Thyroid gland (tissue), 4 donors: ENCODE data around the gene MAP3K5. TPM values are rescaled to one million over a fixed set of nuclear protein-coding genes. Genes with fewer than 3 reads are reported as not detected.
"Not testable (repeated sequence)": the region's sequence is repeated elsewhere in the genome, so short reads cannot be mapped to it uniquely, and the experiment has no call there.

Experiments used
- DNase-seq, 2 donors: peaks; one replicate each; pipeline ENCODE4 v3.0.0-alpha.2; 2019
- H3K27ac ChIP-seq, 3 donors: fragments of 200-600 bp; sonication (generic); 1 replicate in 2 of 3; 2 replicates in 1 of 3; pipeline ENCODE4 v1.5.1; 2016 to 2019; ENCODE audit warnings: mild to moderate bottlenecking in 1 of 3, moderate library complexity in 1 of 3
- H3K27me3 ChIP-seq: fragments of 200-600 bp; sonication (generic); one replicate; pipeline ENCODE4 v1.5.1; 2019
- H3K36me3 ChIP-seq, 2 donors: fragments of 200-600 bp; sonication (generic); one replicate each; pipeline ENCODE4 v1.5.1; 2016 to 2019
- H3K4me1 ChIP-seq, 2 donors: fragments of 200-600 bp; sonication (generic); one replicate each; pipeline ENCODE4 v1.5.1; 2017 to 2019
- H3K4me3 ChIP-seq, 3 donors: fragments of 200-600 bp; sonication (generic); replicated peaks in 1 of 3; 1 replicate in 2 of 3; 2 replicates in 1 of 3; pipeline ENCODE4 v1.5.1; 2016; ENCODE audit warnings: mild to moderate bottlenecking in 1 of 3
- H3K9me3 ChIP-seq: fragments of 200-600 bp; sonication (generic); one replicate; pipeline ENCODE4 v1.5.1; 2017
- POLR2A ChIP-seq, 2 donors: fragments of 450-650 bp; IDR thresholded peaks; one replicate each; pipeline ENCODE4 v1.6.1; 2017; ENCODE audit warnings: antibody characterized with exemption in 2 of 2, mild to moderate bottlenecking in 2 of 2, moderate library complexity in 1 of 2
- WGBS, 2 donors: methylation state at CpG; one replicate each; pipeline ENCODE4 v1.1.5; 2017; 5-methylcytosine and 5-hydroxymethylcytosine counted together
- intact Hi-C: fragments of 100-400 bp; cut with DNase I; formaldehyde crosslinking; loops from one replicate; pipeline ENCODE4 v1.15.1; 2023
- total RNA-seq, 4 donors: library from RNA; depleted of rRNA; stranded (reverse); fragments of >200 nt; gene quantifications; one replicate each; pipeline ENCODE4 v1.2.3, GENCODE V29; 2016
- TF ChIP-seq, protein P1 (sequence below), 6 experiments: fragments of 200-600 bp in 3 of 6; fragments of 450-650 bp in 3 of 6; sonication (generic) in 3 of 6; IDR thresholded peaks; one replicate each; pipeline ENCODE4 v1.5.1; 2016 to 2019; ENCODE audit warnings: antibody characterized with exemption in 6 of 6, mild to moderate bottlenecking in 2 of 6, inconsistent platforms in 1 of 6, moderate library complexity in 1 of 6

The MAP3K5 gene
- total RNA-seq, 4 donors from 2014 or later: 28.1 to 68.0 (median 46.5) TPM

- intact Hi-C loops: no loop called here
- Histone ChIP-seq H3K9me3 (no peaks in the 10 kb centered on the region), H3K4me1 (peaks cover under 1 to 18% of the 10 kb centered on the region in 2 donors), H3K4me3 (no peak overlapping the region), H3K27ac (no peak overlapping the region), H3K27me3 (no peaks in the 10 kb centered on the region), H3K36me3 (peaks cover 19 to 28% of the 10 kb centered on the region in 2 donors)
- 73 to 77% methylated on average over 6 of the region's 6 CpGs for WGBS, 2 donors
- DNase-seq: no peak
- TF ChIP-seq, protein P1, sequence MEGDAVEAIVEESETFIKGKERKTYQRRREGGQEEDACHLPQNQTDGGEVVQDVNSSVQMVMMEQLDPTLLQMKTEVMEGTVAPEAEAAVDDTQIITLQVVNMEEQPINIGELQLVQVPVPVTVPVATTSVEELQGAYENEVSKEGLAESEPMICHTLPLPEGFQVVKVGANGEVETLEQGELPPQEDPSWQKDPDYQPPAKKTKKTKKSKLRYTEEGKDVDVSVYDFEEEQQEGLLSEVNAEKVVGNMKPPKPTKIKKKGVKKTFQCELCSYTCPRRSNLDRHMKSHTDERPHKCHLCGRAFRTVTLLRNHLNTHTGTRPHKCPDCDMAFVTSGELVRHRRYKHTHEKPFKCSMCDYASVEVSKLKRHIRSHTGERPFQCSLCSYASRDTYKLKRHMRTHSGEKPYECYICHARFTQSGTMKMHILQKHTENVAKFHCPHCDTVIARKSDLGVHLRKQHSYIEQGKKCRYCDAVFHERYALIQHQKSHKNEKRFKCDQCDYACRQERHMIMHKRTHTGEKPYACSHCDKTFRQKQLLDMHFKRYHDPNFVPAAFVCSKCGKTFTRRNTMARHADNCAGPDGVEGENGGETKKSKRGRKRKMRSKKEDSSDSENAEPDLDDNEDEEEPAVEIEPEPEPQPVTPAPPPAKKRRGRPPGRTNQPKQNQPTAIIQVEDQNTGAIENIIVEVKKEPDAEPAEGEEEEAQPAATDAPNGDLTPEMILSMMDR (IDR thresholded peaks at IDR 0.05): no peak
Measured at GRCh38 chr6:136593748-136594490, 198.4 kb downstream of the MAP3K5 start.

GRCh38 chr6:136592930-136593673, 199.2 kb downstream of the MAP3K5 start:
- no peak for DNase-seq
- Histone ChIP-seq H3K4me1 (peaks cover 0 to 10% of the 10 kb centered on the region in 2 donors), H3K27ac (peak overlapping the region in 1 of 3 donors; percentile 19), H3K36me3 (peaks cover 19 to 28% of the 10 kb centered on the region in 2 donors), H3K9me3 (no peaks in the 10 kb centered on the region), H3K27me3 (no peaks in the 10 kb centered on the region), H3K4me3 (no peak overlapping the region)
- no peak for TF ChIP-seq POLR2A (IDR thresholded peaks at IDR 0.05)
- TF ChIP-seq, protein P1 (IDR thresholded peaks at IDR 0.05): no peak
- 86% methylated on average over 2 of the region's 2 CpGs for WGBS, 2 donors
- intact Hi-C loops: no loop called here

- no peaks in the 10 kb centered on the region for H3K27me3 ChIP-seq
- intact Hi-C loops: no loop called here
- H3K4me3 ChIP-seq: no peak overlapping the region
- peaks cover 0 to 5% of the 10 kb centered on the region in 2 donors for H3K4me1 ChIP-seq
- no peak for TF ChIP-seq POLR2A (IDR thresholded peaks at IDR 0.05)
- TF ChIP-seq, protein P1 (IDR thresholded peaks at IDR 0.05): no peak
- H3K27ac ChIP-seq: no peak overlapping the region
- peaks cover 19 to 28% of the 10 kb centered on the region in 2 donors for H3K36me3 ChIP-seq
- no peak for DNase-seq
- no peaks in the 10 kb centered on the region for H3K9me3 ChIP-seq
- 88 to 92% methylated on average over 1 of the region's 1 CpG for WGBS, 2 donors
Measured at GRCh38 chr6:136591617-136592016, 200.7 kb downstream of the MAP3K5 start.

DNA sequence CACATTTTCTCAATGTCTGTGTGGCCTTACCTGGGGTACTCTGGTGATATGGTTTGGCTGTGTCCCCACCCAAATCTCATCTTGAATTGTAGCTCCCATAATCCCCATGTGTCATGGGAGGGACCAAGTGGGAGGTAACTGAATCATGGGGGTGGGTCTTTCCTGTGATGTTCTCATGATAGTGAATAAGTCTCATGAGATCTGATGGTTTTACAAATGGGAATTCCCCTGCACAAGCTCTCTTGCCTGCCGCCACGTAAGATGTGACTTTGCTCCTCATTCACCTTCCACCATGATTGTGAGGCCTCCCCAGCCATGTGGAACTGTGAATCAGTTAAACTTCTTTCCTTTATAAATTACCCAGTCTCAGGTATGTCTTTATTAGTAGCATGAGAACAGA, 201.4 kb downstream of the MAP3K5 start:
- peaks cover 19 to 28% of the 10 kb centered on the region in 2 donors for H3K36me3 ChIP-seq
- not testable (repeated sequence) for DNase-seq

GRCh38 chr6:136587527-136587926, 204.8 kb downstream of the MAP3K5 start:
- no peaks in the 10 kb centered on the region for H3K9me3 ChIP-seq
- no peak overlapping the region for H3K4me3 ChIP-seq
- peaks cover 20 to 28% of the 10 kb centered on the region in 2 donors for H3K36me3 ChIP-seq
- no peaks in the 10 kb centered on the region for H3K27me3 ChIP-seq
- no peak for DNase-seq
- intact Hi-C loops: loop anchor here (10.0 kb wide), 1 partner anchor 57 kb away; no protein-coding TSS in a partner anchor
- no peak overlapping the region for H3K27ac ChIP-seq
- peaks cover 0 to 20% of the 10 kb centered on the region in 2 donors for H3K4me1 ChIP-seq
- TF ChIP-seq, protein P1 (IDR thresholded peaks at IDR 0.05): no peak
- 100% methylated on average over 1 of the region's 1 CpG for WGBS, 2 donors

More for the DNA sequence above, 201.4 kb downstream of the MAP3K5 start:
- H3K4me3 ChIP-seq, intact Hi-C loops, H3K27ac ChIP-seq, H3K9me3 ChIP-seq, H3K27me3 ChIP-seq: not testable (repeated sequence)
- WGBS, 2 donors: 98 to 100% methylated on average over 2 of the region's 2 CpGs
- H3K4me1 ChIP-seq: peaks cover 0 to 13% of the 10 kb centered on the region in 2 donors
